Endothelial cell of umbilical vein (primary cell): ENCODE data around the gene SETD6. TPM values are rescaled to one million over a fixed set of nuclear protein-coding genes. Genes with fewer than 3 reads are reported as not detected.
"Not testable (repeated sequence)": the region's sequence is repeated elsewhere in the genome, so short reads cannot be mapped to it uniquely, and the experiment has no call there.

ENCODE experiments used
- BruUV-seq: library from RNA; stranded (reverse); fragments of 400-500 nt; replicated peaks from 2 replicates; lab custom pipeline; 2021; lab: Mats Ljungman, UMichigan
- CTCF ChIA-PET: fragments of 300-600, 350-600 bp; sonication (Branson Sonifier 250); formaldehyde crosslinking; loops from one replicate; lab custom pipeline; 2021; ENCODE audit warnings: antibody characterized with exemption, inconsistent platforms; lab: Charles Lee
- POLR2A ChIA-PET: fragments of 300-600, 350-600 bp; sonication (Branson Sonifier 250); formaldehyde crosslinking; loops from one replicate; lab custom pipeline; 2021; ENCODE audit warnings: antibody characterized with exemption, inconsistent platforms; lab: Charles Lee
- DNase-seq: peaks from one replicate; pipeline ENCODE4 v3.0.0-alpha.2; 2011; ENCODE audit warnings: low read depth, low spot score
- FAIRE-seq: peaks from 2 replicates; lab custom pipeline; 2011; peaks lifted over from hg19 to GRCh38; lab: Jason Lieb, UNC
- H2AFZ ChIP-seq: 2 replicates; pipeline ENCODE4 v1.6.0; 2012; ENCODE audit warnings: low read depth, low read length, control low read depth, inconsistent platforms
- H3K27ac ChIP-seq: 2 replicates; pipeline ENCODE4 v1.5.1; 2011; ENCODE audit warnings: low read depth, mild to moderate bottlenecking, control low read depth, low read length, moderate library complexity; ENCODE audit not compliant: insufficient read depth
- H3K27me3 ChIP-seq, 2 experiments: 2 replicates each; pipeline versions ENCODE4 v1.6.0 to v1.6.1; 2011; ENCODE audit warnings: low read length in 2 of 2, mixed read lengths in 1 of 2; ENCODE audit not compliant: control insufficient read depth in 2 of 2, insufficient read depth in 2 of 2
- H3K36me3 ChIP-seq, 2 experiments: 2 replicates in 1 of 2; 3 replicates in 1 of 2; pipeline ENCODE4 v1.5.1; 2011; ENCODE audit warnings: low read length in 2 of 2, mild to moderate bottlenecking in 1 of 2, moderate library complexity in 1 of 2; ENCODE audit not compliant: control insufficient read depth in 2 of 2, insufficient read depth in 2 of 2; ENCODE audit errors: extremely low read depth in 1 of 2
- H3K4me1 ChIP-seq: 3 replicates; pipeline ENCODE4 v1.5.1; 2011; ENCODE audit warnings: mild to moderate bottlenecking, low read length; ENCODE audit not compliant: control insufficient read depth, insufficient read depth; ENCODE audit errors: extremely low read depth
- H3K4me2 ChIP-seq: 2 replicates; pipeline ENCODE4 v1.6.1; 2011; ENCODE audit warnings: low read length, control low read depth, mixed read lengths; ENCODE audit not compliant: insufficient read depth
- H3K4me3 ChIP-seq, 3 experiments: fragments of 200-600 bp in 1 of 3; sonication (generic), shearing (Covaris generic) in 1 of 3; replicated peaks in 1 of 3; 2 replicates each; pipeline ENCODE4 v1.5.1; 2011 to 2016; ENCODE audit warnings: control low read depth in 3 of 3, low read length in 3 of 3, mild to moderate bottlenecking in 2 of 3, inconsistent platforms in 1 of 3, low read depth in 1 of 3, moderate library complexity in 1 of 3; ENCODE audit not compliant: insufficient read depth in 1 of 3
- H3K79me2 ChIP-seq: 2 replicates; pipeline ENCODE4 v1.6.0; 2012; ENCODE audit warnings: low read length, inconsistent platforms; ENCODE audit not compliant: control insufficient read depth, insufficient read depth
- H3K9ac ChIP-seq: replicated peaks from 2 replicates; pipeline ENCODE3; 2011; ENCODE audit warnings: low read length, control low read depth; ENCODE audit not compliant: insufficient read depth; ENCODE audit errors: extremely low read depth
- H3K9me1 ChIP-seq: replicated peaks from 3 replicates; pipeline ENCODE4 v1.6.0; 2011; ENCODE audit warnings: mild to moderate bottlenecking, low read length; ENCODE audit not compliant: control insufficient read depth, insufficient read depth; ENCODE audit errors: extremely low read depth
- H3K9me3 ChIP-seq: replicated peaks from 2 replicates; pipeline ENCODE4 v1.5.1; 2012; ENCODE audit warnings: low read length, inconsistent platforms; ENCODE audit not compliant: control insufficient read depth, insufficient read depth
- H4K20me1 ChIP-seq: replicated peaks from 2 replicates; pipeline ENCODE3; 2011; ENCODE audit warnings: mild to moderate bottlenecking, low read length; ENCODE audit not compliant: control insufficient read depth, insufficient read depth; ENCODE audit errors: extremely low read depth
- CTCF ChIP-seq, 2 donors: IDR thresholded peaks; 1 replicate in 1 of 2; 2 replicates in 1 of 2; pipeline ENCODE4 v1.5.1; 2011; ENCODE audit warnings: low read length in 2 of 2, mild to moderate bottlenecking in 2 of 2, moderate library complexity in 2 of 2, control low read depth in 1 of 2, inconsistent platforms in 1 of 2, low read depth in 1 of 2; ENCODE audit not compliant: insufficient read depth in 1 of 2; ENCODE audit errors: extremely low read depth in 1 of 2
- EZH2 ChIP-seq: IDR thresholded peaks from 2 replicates; pipeline ENCODE4 v1.6.1; 2012; ENCODE audit warnings: borderline replicate concordance, low read depth, mild to moderate bottlenecking, moderate library complexity, low read length, inconsistent platforms; ENCODE audit not compliant: severe bottlenecking
- FOS ChIP-seq: IDR thresholded peaks from 2 replicates; pipeline ENCODE4 v1.6.1; 2011; ENCODE audit warnings: mild to moderate bottlenecking, low read length, moderate library complexity, borderline replicate concordance; ENCODE audit not compliant: insufficient read depth
- GATA2 ChIP-seq: IDR thresholded peaks from 2 replicates; pipeline ENCODE4 v1.7.0; 2011; ENCODE audit warnings: low read depth, mild to moderate bottlenecking, moderate library complexity, mixed read lengths, low read length; ENCODE audit not compliant: insufficient read length, insufficient read depth
- JUN ChIP-seq: IDR thresholded peaks from 2 replicates; pipeline ENCODE4 v1.6.1; 2011; ENCODE audit warnings: borderline replicate concordance, low read depth; ENCODE audit not compliant: insufficient read length, insufficient read depth
- MYC ChIP-seq: IDR thresholded peaks from one replicate; pipeline ENCODE4 v1.6.1; 2011; ENCODE audit warnings: mild to moderate bottlenecking, low read depth, low read length
- POLR2A ChIP-seq: IDR thresholded peaks from 2 replicates; pipeline ENCODE4 v1.6.1; 2012; ENCODE audit warnings: low read depth, mild to moderate bottlenecking, control low read depth, low read length
- POLR2AphosphoS5 ChIP-seq: IDR thresholded peaks from 2 replicates; pipeline ENCODE4 v1.6.1; 2012; ENCODE audit warnings: low read depth, mild to moderate bottlenecking, control low read depth, low read length, moderate library complexity; ENCODE audit not compliant: insufficient read depth
- dilution Hi-C: fragments of 300-500 bp; cut with MboI; formaldehyde crosslinking; loops from one replicate; pipeline ENCODE4 v1.15.0; 2019; ENCODE audit warnings: low sequenced_read_pairs; ENCODE audit not compliant: extremely low pct_ligation_motif_present
- intact Hi-C: fragments of 100-400 bp; cut with micrococcal nuclease; formaldehyde crosslinking; loops from one replicate; pipeline ENCODE4 v1.10.0; 2022
- polyA plus RNA-seq, 4 experiments: library from polyadenylated mRNA; depleted of rRNA in 3 of 4; stranded (reverse) in 3 of 4; unstranded in 1 of 4; fragments of >200 nt; gene quantifications; 2 replicates each; pipeline versions ENCODE4 v1.2.1 to v1.2.3, GENCODE V29; 2011 to 2012; ENCODE audit warnings: missing spikeins in 1 of 4
- total RNA-seq: library from RNA; stranded (reverse); gene quantifications from 2 replicates; pipeline ENCODE4 v1.2.3, GENCODE V29; 2021
- TF ChIP-seq, protein P1 (sequence below): IDR thresholded peaks from 2 replicates; pipeline ENCODE4 v1.6.1; 2011; ENCODE audit not compliant: insufficient read depth, insufficient read length

Gene SETD6
- total and polyA plus RNA-seq, 2 donors (not counting 3 experiments of a cell fraction or from before 2014, with no cell fraction given): 10.2 to 16.4 TPM

GRCh38 chr16:58490065-58490464 is 25.3 kb upstream of the SETD6 start:
- dilution Hi-C loops (no loop called here), intact Hi-C loops (no loop called here)
- ChIA-PET CTCF (interaction anchor here (0.9 to 6.4 kb wide), 5 partner anchors 22 to 153 kb away, joined by 3 to 550 read pairs (median 3); no protein-coding TSS in a partner anchor), POLR2A (no interaction called here)
- DNase-seq: no peak
- Histone ChIP-seq H3K4me3 (no peak overlapping the region), H3K27me3 (no peaks in the 10 kb centered on the region), H3K4me1 (no peaks in the 10 kb centered on the region), H4K20me1 (no peaks in the 10 kb centered on the region), H3K27ac (no peak overlapping the region), H3K4me2 (no peak overlapping the region), H3K9ac (no peak overlapping the region), H3K36me3 (peaks cover 0 to 2% of the 10 kb centered on the region in 2 experiments), H2AFZ (no peak overlapping the region), H3K79me2 (no peaks in the 10 kb centered on the region), H3K9me3 (no peaks in the 10 kb centered on the region), H3K9me1 (no peaks in the 10 kb centered on the region)
- FAIRE-seq: no peak
- BruUV-seq: no TSS peak
- TF ChIP-seq FOS (no peak), POLR2A (no peak), POLR2AphosphoS5 (no peak), JUN (no peak), GATA2 (no peak), MYC (no peak), CTCF (IDR thresholded peaks at IDR 0.05; ENCODE audit: extremely low read depth in 1 of 2, insufficient read depth in 1 of 2, low read depth in 1 of 2, low read length in 2 of 2) (no peak), EZH2 (no peak)
- TF ChIP-seq, protein P1, sequence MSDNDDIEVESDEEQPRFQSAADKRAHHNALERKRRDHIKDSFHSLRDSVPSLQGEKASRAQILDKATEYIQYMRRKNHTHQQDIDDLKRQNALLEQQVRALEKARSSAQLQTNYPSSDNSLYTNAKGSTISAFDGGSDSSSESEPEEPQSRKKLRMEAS: no peak

DNA sequence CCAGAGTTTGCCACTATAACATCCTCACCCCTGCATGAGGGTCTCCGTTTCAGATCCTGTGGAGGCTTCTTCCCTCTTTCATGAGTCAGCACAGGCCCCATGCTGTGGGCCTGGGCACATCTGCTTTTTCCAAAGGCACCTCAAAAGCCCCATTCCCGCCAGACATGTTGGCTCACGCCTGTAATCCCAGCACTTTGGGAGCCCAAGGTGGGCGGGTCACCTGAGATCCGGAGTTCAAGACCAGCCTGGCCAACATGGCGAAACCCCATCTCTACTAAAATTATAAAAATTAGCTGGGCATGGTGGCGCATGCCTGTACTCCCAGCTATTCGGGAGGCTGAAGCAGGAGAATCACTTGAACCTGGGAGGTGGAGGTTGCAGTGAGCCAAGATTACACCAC is 24.8 kb upstream of the SETD6 start:
- H3K9me3 ChIP-seq, H3K27ac ChIP-seq, BruUV-seq, H3K4me3 ChIP-seq, FAIRE-seq, intact Hi-C loops, H2AFZ ChIP-seq, H3K9ac ChIP-seq, H3K27me3 ChIP-seq, dilution Hi-C loops, H3K9me1 ChIP-seq, DNase-seq, H3K79me2 ChIP-seq, POLR2A ChIA-PET, H4K20me1 ChIP-seq, H3K36me3 ChIP-seq, H3K4me2 ChIP-seq, H3K4me1 ChIP-seq: not testable (repeated sequence)
- CTCF ChIA-PET: interaction anchor here (1.8 to 4.4 kb wide), 2 partner anchors 152 to 154 kb away, joined by 4 to 25 read pairs; no protein-coding TSS in a partner anchor
